A549 (cell line): ENCODE data around the gene MYO19. TPM values are rescaled to one million over a fixed set of nuclear protein-coding genes. Genes with fewer than 3 reads are reported as not detected.

Source experiments
- ATAC-seq, 2 experiments: fragments of 200-7000 bp in 1 of 2; fragments of >200 bp in 1 of 2; cut with Nextera tagmentation in 1 of 2; cut with Tn5 transposase in 1 of 2; 3 replicates each; pipeline versions ENCODE4 v1.8.0 to v1.9.1; 2018 to 2020; ENCODE audit warnings: mild to moderate bottlenecking in 1 of 2, moderate library complexity in 1 of 2
- CTCF ChIA-PET: fragments of 300-600 bp; sonication (Branson Sonifier 250); formaldehyde crosslinking; extraction: SDS; loops from one replicate; lab custom pipeline; 2021; ENCODE audit warnings: antibody characterized with exemption, inconsistent platforms; lab: Yijun Ruan, JAX
- POLR2A ChIA-PET: fragments of 350-600 bp; formaldehyde crosslinking; extraction: SDS; loops from one replicate; lab custom pipeline; 2021; ENCODE audit warnings: antibody characterized with exemption, inconsistent platforms; lab: Yijun Ruan, JAX
- DNase-seq, 2 experiments: peaks; one replicate each; pipeline versions ENCODE4 v3.0.0 to v3.0.0-alpha.2; 2011 to 2016; ENCODE audit warnings: low read depth in 1 of 2, low spot score in 1 of 2
- FAIRE-seq: peaks from 2 replicates; lab custom pipeline; 2011; peaks lifted over from hg19 to GRCh38; lab: Jason Lieb, UNC
- H3K27ac ChIP-seq, 2 experiments: fragments of >200 bp; sonication (Bioruptor Twin); formaldehyde crosslinking; 3 replicates each; pipeline ENCODE4 v1.5.1; 2016 to 2017
- H3K4me1 ChIP-seq: fragments of >200 bp; sonication (Bioruptor Twin); formaldehyde crosslinking; 3 replicates; pipeline ENCODE4 v1.6.1; 2016
- H3K4me2 ChIP-seq: fragments of >200 bp; sonication (Bioruptor Twin); formaldehyde crosslinking; 3 replicates; pipeline ENCODE4 v1.6.1; 2016
- H3K4me3 ChIP-seq: fragments of >200 bp; sonication (Bioruptor Twin); formaldehyde crosslinking; 3 replicates; pipeline ENCODE4 v1.5.1; 2016
- H3K9me3 ChIP-seq: fragments of >200 bp; sonication (Bioruptor Twin); formaldehyde crosslinking; 3 replicates; pipeline ENCODE4 v1.6.1; 2016
- BHLHE40 ChIP-seq: IDR thresholded peaks from 2 replicates; pipeline ENCODE4 v1.6.1; 2012; ENCODE audit warnings: low read depth, low read length, inconsistent platforms
- CBX2 ChIP-seq: fragments of 200-600 bp; sonication (generic); IDR thresholded peaks from 2 replicates; pipeline ENCODE4 v1.6.1; 2016; ENCODE audit warnings: low read depth, mild to moderate bottlenecking, borderline replicate concordance
- CBX8 ChIP-seq: fragments of 200-600 bp; sonication (generic); IDR thresholded peaks from 2 replicates; pipeline ENCODE4 v1.6.1; 2016
- CHD4 ChIP-seq: fragments of 200-600 bp; sonication (generic); IDR thresholded peaks from 2 replicates; pipeline ENCODE4 v1.6.1; 2016; ENCODE audit warnings: antibody characterized with exemption, mild to moderate bottlenecking, borderline replicate concordance
- EHMT2 ChIP-seq: fragments of 200-600 bp; sonication (generic); IDR thresholded peaks from 2 replicates; pipeline ENCODE4 v1.6.1; 2016; ENCODE audit warnings: antibody characterized with exemption, low read depth, mild to moderate bottlenecking, moderate library complexity
- ELK1 ChIP-seq: fragments of 150-350 bp; IDR thresholded peaks from 2 replicates; pipeline ENCODE4 v1.6.1; 2014; ENCODE audit warnings: low read depth, mild to moderate bottlenecking, low read length
- FOSL2 ChIP-seq, 2 experiments: fragments of 450-650 bp in 1 of 2; fragments of >200 bp in 1 of 2; sonication (Bioruptor Twin) in 1 of 2; formaldehyde crosslinking; IDR thresholded peaks; 2 replicates each; pipeline versions ENCODE4 v1.5.0 to v1.6.1; 2016 to 2020; ENCODE audit warnings: mild to moderate bottlenecking in 1 of 2, moderate library complexity in 1 of 2
- HEYL ChIP-seq: fragments of 250-450 bp; sonication (Bioruptor Pico); IDR thresholded peaks from 2 replicates; pipeline ENCODE4 v1.8.0; 2021; ENCODE audit warnings: mild to moderate bottlenecking, moderate library complexity
- HMGXB4 ChIP-seq: fragments of 250-450 bp; sonication (Bioruptor Pico); IDR thresholded peaks from 2 replicates; pipeline ENCODE4 v1.5.0; 2021; ENCODE audit warnings: mild to moderate bottlenecking, moderate library complexity, borderline replicate concordance
- KDM1A ChIP-seq: fragments of 200-600 bp; sonication (generic); IDR thresholded peaks from 2 replicates; pipeline ENCODE4 v1.6.1; 2016; ENCODE audit warnings: low read depth, mild to moderate bottlenecking
- MYC ChIP-seq: IDR thresholded peaks from 2 replicates; pipeline ENCODE4 v1.6.1; 2012; ENCODE audit warnings: mild to moderate bottlenecking, inconsistent platforms, low read length, improper control_type of control experiment, borderline replicate concordance
- NR3C1 ChIP-seq: fragments of >200 bp; sonication (Bioruptor Twin); formaldehyde crosslinking; IDR thresholded peaks from 3 replicates; pipeline ENCODE4 v1.6.1; 2017
- POLR2A ChIP-seq: IDR thresholded peaks from 2 replicates; pipeline ENCODE4 v1.6.1; 2012; ENCODE audit warnings: mild to moderate bottlenecking, low read length
- POLR2AphosphoS2 ChIP-seq: conservative IDR thresholded peaks from 2 replicates; pipeline ENCODE4 v1.6.1; 2012; ENCODE audit warnings: low read length, improper control_type of control experiment, inconsistent platforms
- RAD21 ChIP-seq, 2 experiments: fragments of >200 bp in 1 of 2; sonication (Bioruptor Twin) in 1 of 2; formaldehyde crosslinking in 1 of 2; IDR thresholded peaks in 1 of 2; conservative IDR thresholded peaks in 1 of 2; 2 replicates in 1 of 2; 3 replicates in 1 of 2; pipeline ENCODE4 v1.6.1; 2012 to 2018; ENCODE audit warnings: inconsistent platforms in 1 of 2
- REST ChIP-seq: fragments of 200-600 bp; sonication (generic); IDR thresholded peaks from 2 replicates; pipeline ENCODE4 v1.6.1; 2016; ENCODE audit warnings: antibody characterized with exemption, mild to moderate bottlenecking, moderate library complexity
- RFX5 ChIP-seq: fragments of 450-650 bp; IDR thresholded peaks from 2 replicates; pipeline ENCODE4 v1.7.1; 2014; ENCODE audit warnings: antibody characterized with exemption, mild to moderate bottlenecking, moderate library complexity
- SREBF2 ChIP-seq: fragments of 450-650 bp; IDR thresholded peaks from 2 replicates; pipeline ENCODE4 v1.6.1; 2014; ENCODE audit warnings: mild to moderate bottlenecking, moderate library complexity
- TP53 ChIP-seq: fragments of 250-450 bp; sonication (Bioruptor Pico); IDR thresholded peaks from 2 replicates; pipeline ENCODE4 v1.5.0; 2021; ENCODE audit warnings: mild to moderate bottlenecking, moderate library complexity
- ZFP36 ChIP-seq: fragments of 450-650 bp; IDR thresholded peaks from 2 replicates; pipeline ENCODE4 v1.6.1; 2014; ENCODE audit warnings: borderline replicate concordance; ENCODE audit not compliant: partially characterized antibody
- WGBS: methylation state at CpG from one replicate; pipeline ENCODE4 v1.1.6; 2017; ENCODE audit errors: missing lambda C conversion rate; 5-methylcytosine and 5-hydroxymethylcytosine counted together
- polyA plus RNA-seq, 4 experiments: library from polyadenylated mRNA; depleted of rRNA in 3 of 4; stranded (reverse); fragments of >200 nt; fragmentation: RNase III in 1 of 4; extraction: RNeasy Plus Mini Kit Qiagen cat#74134 plus additional on column Dnase treatment in 1 of 4; gene quantifications; 2 replicates in 3 of 4; 3 replicates in 1 of 4; pipeline ENCODE4 v1.2.3, GENCODE V29; 2011 to 2017
- TF ChIP-seq, protein P1 (sequence below): IDR thresholded peaks from 2 replicates; pipeline ENCODE4 v1.6.1; 2012
- TF ChIP-seq, protein P2 (sequence below): IDR thresholded peaks from 2 replicates; pipeline ENCODE4 v1.6.1; 2012; ENCODE audit warnings: low read depth, borderline replicate concordance

The MYO19 gene
- polyA plus RNA-seq, 2 of the 4 experiments (the other 2 are of a cell fraction) = 91.7 to 99.0 TPM

- ChIA-PET CTCF (interaction anchor here (0.8 to 1.4 kb wide), 4 partner anchors 24 to 609 kb away, joined by 3 to 5 read pairs (median 4); no protein-coding TSS in a partner anchor), POLR2A (interaction anchor here (1.5 kb wide), 1 partner anchor 43 kb away, joined by 3 read pairs; the partner anchor contains the start of gene PIGW)
- 92% methylated on average over 2 of the region's 2 CpGs for WGBS
- TF ChIP-seq CBX8 = no peak
- no peak for TF ChIP-seq EHMT2
- TF ChIP-seq POLR2A = no peak
- DNase-seq (no peak), FAIRE-seq (no peak), ATAC-seq (no peak)
- H3K27ac ChIP-seq = no peak overlapping the region
- no peak overlapping the region for H3K4me2 ChIP-seq
- no peaks in the 10 kb centered on the region for H3K4me1 ChIP-seq
- no peaks in the 10 kb centered on the region for H3K9me3 ChIP-seq
- H3K4me3 ChIP-seq = no peak overlapping the region
Observed at GRCh38 chr17:36578671-36579070, 44.0 kb upstream of the MYO19 start.

GRCh38 chr17:36576793-36577192 lies 42.1 kb upstream of the MYO19 start:
- no peaks in the 10 kb centered on the region for H3K9me3 ChIP-seq
- ChIA-PET CTCF (interaction anchor here (0.5 to 1.1 kb wide), 2 partner anchors 19 to 37 kb away, joined by 4 read pairs; no protein-coding TSS in a partner anchor), POLR2A (no interaction called here)
- TF ChIP-seq SREBF2 = no peak
- no peak for TF ChIP-seq FOSL2 (IDR thresholded peaks at IDR 0.05)
- no peak for TF ChIP-seq FOSL2 (CRISPR knock-in tag; IDR thresholded peaks at IDR 0.05)
- no peak for TF ChIP-seq HEYL
- TF ChIP-seq ELK1 = no peak
- TF ChIP-seq, protein P1, sequence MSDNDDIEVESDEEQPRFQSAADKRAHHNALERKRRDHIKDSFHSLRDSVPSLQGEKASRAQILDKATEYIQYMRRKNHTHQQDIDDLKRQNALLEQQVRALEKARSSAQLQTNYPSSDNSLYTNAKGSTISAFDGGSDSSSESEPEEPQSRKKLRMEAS = no peak
- TF ChIP-seq BHLHE40 = no peak
- no peak for TF ChIP-seq CBX2
- no peak for DNase-seq
- no peak overlapping the region for H3K4me2 ChIP-seq
- no peaks in the 10 kb centered on the region for H3K4me1 ChIP-seq
- 89% methylated on average over 2 of the region's 2 CpGs for WGBS
- no peak for ATAC-seq
- H3K4me3 ChIP-seq = no peak overlapping the region
- H3K27ac ChIP-seq = no peak overlapping the region
- FAIRE-seq = no peak

DNA sequence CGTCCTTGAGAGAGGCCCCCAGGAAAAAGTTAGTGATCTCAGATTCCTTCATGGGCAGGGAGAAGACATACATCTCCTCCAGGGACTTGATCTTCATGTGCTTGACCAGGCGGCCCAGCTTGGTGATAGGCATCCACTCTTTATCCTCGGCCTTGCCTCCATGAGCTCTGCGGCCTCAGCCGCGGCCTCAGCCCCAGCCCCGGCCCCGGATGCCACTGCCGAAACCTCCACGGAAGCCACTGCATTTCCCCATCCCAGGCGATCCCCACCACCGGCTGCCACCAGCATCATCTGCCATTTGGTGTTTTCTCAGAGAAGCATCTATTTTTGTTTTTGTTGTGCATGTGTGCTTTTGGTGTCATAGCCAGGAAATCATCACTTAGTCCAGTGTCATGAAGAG lies 40.4 kb upstream of the MYO19 start:
- H3K4me1 ChIP-seq = no peaks in the 10 kb centered on the region
- ATAC-seq (no peak), FAIRE-seq (no peak), DNase-seq (no peak)
- no peak overlapping the region for H3K4me2 ChIP-seq
- H3K9me3 ChIP-seq = no peaks in the 10 kb centered on the region
- CTCF ChIA-PET = interaction anchor here (1.0 kb wide), 1 partner anchor 8 kb away, joined by 3 read pairs; no protein-coding TSS in a partner anchor
- POLR2A ChIA-PET = interaction anchor here (1.0 kb wide), 1 partner anchor 27 kb away, joined by 3 read pairs; the partner anchor contains the start of gene MRM1
- H3K27ac ChIP-seq = no peak overlapping the region
- TF ChIP-seq POLR2AphosphoS2 (0 out of 2 replicates have a peak, but pooled peaks have one; percentile 60), CBX8 (no peak), RFX5 (no peak), NR3C1 (no peak)
- 95% methylated on average over 12 of the region's 12 CpGs for WGBS
- H3K4me3 ChIP-seq = no peak overlapping the region

- CTCF ChIA-PET = interaction anchor here (0.7 to 1.4 kb wide), 3 partner anchors 32 to 482 kb away, joined by 3 to 6 read pairs (median 4); partner anchors contain the start of genes MYO19 and PIGW
- TF ChIP-seq REST = no peak
- no peak for TF ChIP-seq CBX8
- no peak for TF ChIP-seq FOSL2 (IDR thresholded peaks at IDR 0.05)
- TF ChIP-seq FOSL2 (CRISPR knock-in tag; IDR thresholded peaks at IDR 0.05) = no peak
- TF ChIP-seq TP53 (CRISPR knock-in tag) = no peak
- TF ChIP-seq EHMT2 = no peak
- TF ChIP-seq ZFP36 = no peak
- TF ChIP-seq CHD4 = no peak
- no peak for TF ChIP-seq KDM1A
- TF ChIP-seq, protein P2, sequence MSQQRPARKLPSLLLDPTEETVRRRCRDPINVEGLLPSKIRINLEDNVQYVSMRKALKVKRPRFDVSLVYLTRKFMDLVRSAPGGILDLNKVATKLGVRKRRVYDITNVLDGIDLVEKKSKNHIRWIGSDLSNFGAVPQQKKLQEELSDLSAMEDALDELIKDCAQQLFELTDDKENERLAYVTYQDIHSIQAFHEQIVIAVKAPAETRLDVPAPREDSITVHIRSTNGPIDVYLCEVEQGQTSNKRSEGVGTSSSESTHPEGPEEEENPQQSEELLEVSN = no peak
- TF ChIP-seq HMGXB4 (CRISPR knock-in tag) = no peak
- no peak for TF ChIP-seq RAD21 (conservative IDR thresholded peaks at IDR 0.05 in 1 of 2, IDR thresholded peaks at IDR 0.05 in 1 of 2)
- TF ChIP-seq MYC = no peak
- no peak for TF ChIP-seq BHLHE40
Observed at GRCh38 chr17:36566081-36566480, 31.4 kb upstream of the MYO19 start.

More at GRCh38 chr17:36566081-36566480, 31.4 kb upstream of the MYO19 start:
- ATAC-seq (no peak), FAIRE-seq (no peak), DNase-seq (no peak)
- H3K4me2 ChIP-seq = no peak overlapping the region
- no peak overlapping the region for H3K4me3 ChIP-seq
- POLR2A ChIA-PET = no interaction called here
- no peaks in the 10 kb centered on the region for H3K9me3 ChIP-seq
- H3K27ac ChIP-seq = no peak overlapping the region
- H3K4me1 ChIP-seq = no peaks in the 10 kb centered on the region
- WGBS = 91% methylated on average over 4 of the region's 4 CpGs
